K562 (cell line): Measurements from ENCODE around the gene OXA1L. TPM values are rescaled to one million over a fixed set of nuclear protein-coding genes. Genes with fewer than 3 reads are reported as not detected.

Experiments used
- ATAC-seq: fragments of 200-7000 bp; cut with Tn5 transposase; 3 replicates; pipeline ENCODE4 v1.9.1; 2020; ENCODE audit warnings: moderate library complexity
- BruUV-seq: library from RNA; stranded (reverse); fragments of 400-500 nt; replicated peaks from 2 replicates; lab custom pipeline; 2021; lab: Mats Ljungman, UMichigan
- CTCF ChIA-PET: fragments of 300-600 bp; formaldehyde crosslinking; extraction: SDS; loops from one replicate; lab custom pipeline; 2021; ENCODE audit warnings: low intra/inter-chr PET ratio; lab: Yijun Ruan, JAX
- POLR2A ChIA-PET: fragments of 300-600, 350-650 bp; sonication (Branson Sonifier 250); formaldehyde crosslinking; extraction: SDS; loops from one replicate; lab custom pipeline; 2021; ENCODE audit warnings: antibody characterized with exemption, inconsistent platforms; lab: Yijun Ruan, JAX
- DNase-seq, 4 experiments: peaks; one replicate each; pipeline versions ENCODE4 v3.0.0 to v3.0.0-alpha.2; 2011 to 2018; ENCODE audit warnings: low spot score in 3 of 4, mixed read lengths in 3 of 4; ENCODE audit errors: extremely low read depth in 1 of 4
- FAIRE-seq: peaks from 2 replicates; lab custom pipeline; 2011; peaks lifted over from hg19 to GRCh38; lab: Jason Lieb, UNC
- H2AFZ ChIP-seq: 2 replicates; pipeline ENCODE4 v1.6.0; 2011; ENCODE audit warnings: low read depth, low read length, control low read depth, inconsistent platforms
- H3K27ac ChIP-seq: fragments of 200-600 bp; 3 replicates; pipeline ENCODE4 v1.8.0; 2011; ENCODE audit warnings: low read depth, mild to moderate bottlenecking, control low read depth, inconsistent platforms, low read length, moderate library complexity, mixed read lengths; ENCODE audit errors: extremely low read depth
- H3K27me3 ChIP-seq, 2 experiments: fragments of 300-600 bp in 1 of 2; 2 replicates in 1 of 2; 3 replicates in 1 of 2; pipeline versions ENCODE4 v1.6.0 to v1.8.0; 2011; ENCODE audit warnings: inconsistent platforms in 2 of 2, low read length in 2 of 2, mild to moderate bottlenecking in 1 of 2, mixed read lengths in 1 of 2, moderate library complexity in 1 of 2; ENCODE audit not compliant: control insufficient read depth in 2 of 2, insufficient read depth in 2 of 2
- H3K36me3 ChIP-seq: fragments of 300-600 bp; 3 replicates; pipeline ENCODE4 v1.8.0; 2011; ENCODE audit warnings: mild to moderate bottlenecking, low read length, inconsistent platforms; ENCODE audit not compliant: control insufficient read depth, insufficient read depth
- H3K4me1 ChIP-seq, 2 experiments: fragments of 200-600 bp in 1 of 2; replicated peaks in 1 of 2; 2 replicates in 1 of 2; 3 replicates in 1 of 2; pipeline versions ENCODE4 v1.5.1 to v1.8.0; 2011; ENCODE audit warnings: inconsistent platforms in 2 of 2, low read length in 2 of 2, mild to moderate bottlenecking in 1 of 2, mixed read lengths in 1 of 2, moderate library complexity in 1 of 2; ENCODE audit not compliant: control insufficient read depth in 2 of 2, insufficient read depth in 2 of 2
- H3K4me2 ChIP-seq: 2 replicates; pipeline ENCODE4 v1.6.1; 2011; ENCODE audit warnings: low read length, control low read depth, inconsistent platforms, mixed read lengths; ENCODE audit not compliant: insufficient read depth
- H3K4me3 ChIP-seq: fragments of 200-600 bp; sonication (generic), shearing (Covaris generic); 2 replicates; pipeline ENCODE4 v1.5.1; 2016; ENCODE audit warnings: control low read depth, inconsistent platforms
- H3K79me2 ChIP-seq: fragments of 200-600 bp; 3 replicates; pipeline ENCODE4 v1.8.0; 2011; ENCODE audit warnings: low read length, inconsistent platforms; ENCODE audit not compliant: control insufficient read depth, insufficient read depth
- H3K9ac ChIP-seq, 2 experiments: 2 replicates each; pipeline versions ENCODE4 v1.6.0 to v1.6.1; 2011; ENCODE audit warnings: low read depth in 2 of 2, low read length in 2 of 2, control low read depth in 1 of 2, inconsistent platforms in 1 of 2, mild to moderate bottlenecking in 1 of 2, mixed read lengths in 1 of 2; ENCODE audit not compliant: insufficient read depth in 1 of 2
- H3K9me1 ChIP-seq: one replicate; pipeline ENCODE4 v1.6.0; 2011; ENCODE audit warnings: inconsistent platforms, mild to moderate bottlenecking, low read length, moderate library complexity; ENCODE audit not compliant: control insufficient read depth, insufficient read depth
- H3K9me3 ChIP-seq: replicated peaks from 2 replicates; pipeline ENCODE4 v1.5.1; 2011; ENCODE audit warnings: low read depth, low read length, inconsistent platforms; ENCODE audit not compliant: control insufficient read depth, insufficient read depth
- H4K20me1 ChIP-seq: replicated peaks from 2 replicates; pipeline ENCODE4 v1.6.1; 2011; ENCODE audit warnings: low read length, inconsistent platforms, mixed read lengths; ENCODE audit not compliant: control insufficient read depth, insufficient read depth
- DDX20 ChIP-seq: fragments of 450-650 bp; IDR thresholded peaks from 2 replicates; pipeline ENCODE4 v1.6.1; 2016; ENCODE audit warnings: missing genetic modification characterization, low read depth, mild to moderate bottlenecking, missing compliant biosample characterization, moderate library complexity
- KAT2B ChIP-seq: IDR thresholded peaks from one replicate; pipeline ENCODE4 v1.6.1; 2012; ENCODE audit warnings: low read depth, mild to moderate bottlenecking, control low read depth, inconsistent platforms, low read length, moderate library complexity
- KDM5B ChIP-seq: fragments of 200-600 bp; sonication (generic); IDR thresholded peaks from 2 replicates; pipeline ENCODE4 v1.6.1; 2012; ENCODE audit warnings: low read depth, mild to moderate bottlenecking, moderate library complexity, low read length, control low read depth, inconsistent platforms; ENCODE audit not compliant: insufficient replicate concordance
- MCM5 ChIP-seq: fragments of 450-650 bp; IDR thresholded peaks from 2 replicates; pipeline ENCODE4 v1.6.1; 2016; ENCODE audit warnings: low read depth
- SMARCC2 ChIP-seq: fragments of 450-650 bp; IDR thresholded peaks from 2 replicates; pipeline ENCODE4 v1.6.1; 2017; ENCODE audit warnings: antibody characterized with exemption, moderate library complexity, mild to moderate bottlenecking, low read depth
- SMARCE1 ChIP-seq: fragments of 450-650 bp; IDR thresholded peaks from 2 replicates; pipeline ENCODE4 v1.7.1; 2016; ENCODE audit warnings: mild to moderate bottlenecking
- U2AF1 ChIP-seq: fragments of 200-400 bp; formaldehyde crosslinking; optimal IDR thresholded peaks from 2 replicates; pipeline ENCODE3; 2017; ENCODE audit warnings: mild to moderate bottlenecking, low read depth, low read length, moderate library complexity
- ZKSCAN3 ChIP-seq: fragments of 250-450 bp; sonication (Bioruptor Pico); IDR thresholded peaks from 2 replicates; pipeline ENCODE4 v1.4.0; 2020
- ZNF263 ChIP-seq: sonication (generic); formaldehyde crosslinking; IDR thresholded peaks from 2 replicates; pipeline ENCODE4 v1.8.0; 2022; ENCODE audit warnings: mild to moderate bottlenecking, missing genetic modification reagents, borderline replicate concordance
- ZNF76 ChIP-seq: fragments of 250-450 bp; sonication (Bioruptor Pico); IDR thresholded peaks from 2 replicates; pipeline ENCODE4 v1.4.0; 2020; ENCODE audit warnings: mild to moderate bottlenecking, moderate library complexity, borderline replicate concordance
- WGBS: fragments of 100-300 bp; shearing (Covaris generic); methylation state at CpG from one replicate; pipeline ENCODE4 v1.1.6; 2016; ENCODE audit warnings: low coverage, mixed read lengths; ENCODE audit not compliant: insufficient coverage; ENCODE audit errors: missing lambda C conversion rate; 5-methylcytosine and 5-hydroxymethylcytosine counted together
- in situ Hi-C: fragments of 300-500 bp; cut with MboI; formaldehyde crosslinking; loops from 4 replicates; pipeline ENCODE4 v1.15.0; 2018; ENCODE audit warnings: inconsistent platforms, mixed read lengths
- intact Hi-C: fragments of 100-400 bp; cut with micrococcal nuclease; formaldehyde crosslinking; loops from 2 replicates; pipeline ENCODE4 v1.14.2; 2022
- polyA plus RNA-seq, 8 experiments: library from polyadenylated mRNA; depleted of rRNA in 4 of 8; stranded (reverse) in 5 of 8; unstranded in 3 of 8; fragments of >200 nt; fragmentation: Nextera tagmentation in 2 of 8; fragmentation: Illumina TruSeq in 1 of 8; extraction: Ambion mirVana in 2 of 8; extraction: Trizol in 1 of 8; gene quantifications; 2 replicates each; pipeline versions ENCODE4 v1.2.1 to v1.2.3, GENCODE V29; 2011 to 2014; ENCODE audit warnings: inconsistent platforms in 1 of 8, missing spikeins in 1 of 8
- total RNA-seq, 7 experiments: library from RNA; depleted of rRNA in 6 of 7; stranded (reverse); fragments of >200 nt in 6 of 7; fragmentation: Illumina TruSeq in 2 of 7; extraction: Trizol in 2 of 7; gene quantifications; 2 replicates each; pipeline versions ENCODE4 v1.2.1 to v1.2.3, GENCODE V29; 2011 to 2021; ENCODE audit warnings: low replicate concordance in 1 of 7
- TF ChIP-seq, protein P1 (sequence below): fragments of 200-600 bp; sonication (generic); IDR thresholded peaks from one replicate; pipeline ENCODE4 v1.6.1; 2012; ENCODE audit warnings: mild to moderate bottlenecking, low read depth, low read length, inconsistent platforms

OXA1L gene
- total and polyA plus RNA-seq, 9 of the 15 experiments (the other 6 are each of a cell fraction or from before 2014, with no cell fraction given) = 100 to 204 (median 145) TPM

GRCh38 chr14:22748631-22749068 lies 17.8 kb upstream of the OXA1L start (continued):
- peak; percentile 80; the same call in 1 of the 2 replicates for TF ChIP-seq SMARCE1

GRCh38 chr14:22752422-22752821 lies 14.1 kb upstream of the OXA1L start:
- no peak for ATAC-seq
- no peak overlapping the region for H3K27ac ChIP-seq
- FAIRE-seq = no peak
- no peak overlapping the region for H3K9ac ChIP-seq
- WGBS = 61% methylated on average over 8 of the region's 8 CpGs
- H3K36me3 ChIP-seq = no peaks in the 10 kb centered on the region
- no peaks in the 10 kb centered on the region for H3K27me3 ChIP-seq
- H3K4me3 ChIP-seq = no peak overlapping the region
- CTCF ChIA-PET = no interaction called here
- POLR2A ChIA-PET = interaction anchor here (0.7 to 2.8 kb wide), 3 partner anchors 9 to 13 kb away, joined by 4 to 19 read pairs (median 6); partner anchors contain the start of gene OXA1L
- no TSS peak for BruUV-seq
- in situ Hi-C loops (no loop called here), intact Hi-C loops (no loop called here)
- peaks cover 0 to 18% of the 10 kb centered on the region in 2 experiments; a peak in 2 of 5 replicates for H3K4me1 ChIP-seq
- H4K20me1 ChIP-seq = no peaks in the 10 kb centered on the region
- H3K9me3 ChIP-seq = no peaks in the 10 kb centered on the region
- no peak overlapping the region for H2AFZ ChIP-seq
- no peaks in the 10 kb centered on the region for H3K79me2 ChIP-seq
- no peaks in the 10 kb centered on the region for H3K9me1 ChIP-seq
- DNase-seq = no peak
- no peak overlapping the region for H3K4me2 ChIP-seq
- no peak for TF ChIP-seq ZKSCAN3
- no peak for TF ChIP-seq ZNF76
- TF ChIP-seq ZNF263 = no peak
- no peak for TF ChIP-seq MCM5
- TF ChIP-seq SMARCC2 = no peak
- TF ChIP-seq KAT2B = no peak
- TF ChIP-seq, protein P1, sequence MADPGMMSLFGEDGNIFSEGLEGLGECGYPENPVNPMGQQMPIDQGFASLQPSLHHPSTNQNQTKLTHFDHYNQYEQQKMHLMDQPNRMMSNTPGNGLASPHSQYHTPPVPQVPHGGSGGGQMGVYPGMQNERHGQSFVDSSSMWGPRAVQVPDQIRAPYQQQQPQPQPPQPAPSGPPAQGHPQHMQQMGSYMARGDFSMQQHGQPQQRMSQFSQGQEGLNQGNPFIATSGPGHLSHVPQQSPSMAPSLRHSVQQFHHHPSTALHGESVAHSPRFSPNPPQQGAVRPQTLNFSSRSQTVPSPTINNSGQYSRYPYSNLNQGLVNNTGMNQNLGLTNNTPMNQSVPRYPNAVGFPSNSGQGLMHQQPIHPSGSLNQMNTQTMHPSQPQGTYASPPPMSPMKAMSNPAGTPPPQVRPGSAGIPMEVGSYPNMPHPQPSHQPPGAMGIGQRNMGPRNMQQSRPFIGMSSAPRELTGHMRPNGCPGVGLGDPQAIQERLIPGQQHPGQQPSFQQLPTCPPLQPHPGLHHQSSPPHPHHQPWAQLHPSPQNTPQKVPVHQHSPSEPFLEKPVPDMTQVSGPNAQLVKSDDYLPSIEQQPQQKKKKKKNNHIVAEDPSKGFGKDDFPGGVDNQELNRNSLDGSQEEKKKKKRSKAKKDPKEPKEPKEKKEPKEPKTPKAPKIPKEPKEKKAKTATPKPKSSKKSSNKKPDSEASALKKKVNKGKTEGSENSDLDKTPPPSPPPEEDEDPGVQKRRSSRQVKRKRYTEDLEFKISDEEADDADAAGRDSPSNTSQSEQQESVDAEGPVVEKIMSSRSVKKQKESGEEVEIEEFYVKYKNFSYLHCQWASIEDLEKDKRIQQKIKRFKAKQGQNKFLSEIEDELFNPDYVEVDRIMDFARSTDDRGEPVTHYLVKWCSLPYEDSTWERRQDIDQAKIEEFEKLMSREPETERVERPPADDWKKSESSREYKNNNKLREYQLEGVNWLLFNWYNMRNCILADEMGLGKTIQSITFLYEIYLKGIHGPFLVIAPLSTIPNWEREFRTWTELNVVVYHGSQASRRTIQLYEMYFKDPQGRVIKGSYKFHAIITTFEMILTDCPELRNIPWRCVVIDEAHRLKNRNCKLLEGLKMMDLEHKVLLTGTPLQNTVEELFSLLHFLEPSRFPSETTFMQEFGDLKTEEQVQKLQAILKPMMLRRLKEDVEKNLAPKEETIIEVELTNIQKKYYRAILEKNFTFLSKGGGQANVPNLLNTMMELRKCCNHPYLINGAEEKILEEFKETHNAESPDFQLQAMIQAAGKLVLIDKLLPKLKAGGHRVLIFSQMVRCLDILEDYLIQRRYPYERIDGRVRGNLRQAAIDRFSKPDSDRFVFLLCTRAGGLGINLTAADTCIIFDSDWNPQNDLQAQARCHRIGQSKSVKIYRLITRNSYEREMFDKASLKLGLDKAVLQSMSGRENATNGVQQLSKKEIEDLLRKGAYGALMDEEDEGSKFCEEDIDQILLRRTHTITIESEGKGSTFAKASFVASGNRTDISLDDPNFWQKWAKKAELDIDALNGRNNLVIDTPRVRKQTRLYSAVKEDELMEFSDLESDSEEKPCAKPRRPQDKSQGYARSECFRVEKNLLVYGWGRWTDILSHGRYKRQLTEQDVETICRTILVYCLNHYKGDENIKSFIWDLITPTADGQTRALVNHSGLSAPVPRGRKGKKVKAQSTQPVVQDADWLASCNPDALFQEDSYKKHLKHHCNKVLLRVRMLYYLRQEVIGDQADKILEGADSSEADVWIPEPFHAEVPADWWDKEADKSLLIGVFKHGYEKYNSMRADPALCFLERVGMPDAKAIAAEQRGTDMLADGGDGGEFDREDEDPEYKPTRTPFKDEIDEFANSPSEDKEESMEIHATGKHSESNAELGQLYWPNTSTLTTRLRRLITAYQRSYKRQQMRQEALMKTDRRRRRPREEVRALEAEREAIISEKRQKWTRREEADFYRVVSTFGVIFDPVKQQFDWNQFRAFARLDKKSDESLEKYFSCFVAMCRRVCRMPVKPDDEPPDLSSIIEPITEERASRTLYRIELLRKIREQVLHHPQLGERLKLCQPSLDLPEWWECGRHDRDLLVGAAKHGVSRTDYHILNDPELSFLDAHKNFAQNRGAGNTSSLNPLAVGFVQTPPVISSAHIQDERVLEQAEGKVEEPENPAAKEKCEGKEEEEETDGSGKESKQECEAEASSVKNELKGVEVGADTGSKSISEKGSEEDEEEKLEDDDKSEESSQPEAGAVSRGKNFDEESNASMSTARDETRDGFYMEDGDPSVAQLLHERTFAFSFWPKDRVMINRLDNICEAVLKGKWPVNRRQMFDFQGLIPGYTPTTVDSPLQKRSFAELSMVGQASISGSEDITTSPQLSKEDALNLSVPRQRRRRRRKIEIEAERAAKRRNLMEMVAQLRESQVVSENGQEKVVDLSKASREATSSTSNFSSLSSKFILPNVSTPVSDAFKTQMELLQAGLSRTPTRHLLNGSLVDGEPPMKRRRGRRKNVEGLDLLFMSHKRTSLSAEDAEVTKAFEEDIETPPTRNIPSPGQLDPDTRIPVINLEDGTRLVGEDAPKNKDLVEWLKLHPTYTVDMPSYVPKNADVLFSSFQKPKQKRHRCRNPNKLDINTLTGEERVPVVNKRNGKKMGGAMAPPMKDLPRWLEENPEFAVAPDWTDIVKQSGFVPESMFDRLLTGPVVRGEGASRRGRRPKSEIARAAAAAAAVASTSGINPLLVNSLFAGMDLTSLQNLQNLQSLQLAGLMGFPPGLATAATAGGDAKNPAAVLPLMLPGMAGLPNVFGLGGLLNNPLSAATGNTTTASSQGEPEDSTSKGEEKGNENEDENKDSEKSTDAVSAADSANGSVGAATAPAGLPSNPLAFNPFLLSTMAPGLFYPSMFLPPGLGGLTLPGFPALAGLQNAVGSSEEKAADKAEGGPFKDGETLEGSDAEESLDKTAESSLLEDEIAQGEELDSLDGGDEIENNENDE = no peak
- no peak for TF ChIP-seq DDX20 (tag)
- TF ChIP-seq KDM5B = no peak
- TF ChIP-seq U2AF1 = no peak
